Neural cell (in vitro differentiated cells): Measurements from ENCODE around the gene ZFR. TPM values are rescaled to one million over a fixed set of nuclear protein-coding genes. Genes with fewer than 3 reads are reported as not detected.

Experiments
- H2AFZ ChIP-seq: fragments of 200-600, 300-800 bp; sonication (generic), shearing (Covaris generic); 2 replicates; pipeline ENCODE4 v1.6.0; 2014; ENCODE audit warnings: low read depth, mild to moderate bottlenecking, antibody characterized with exemption, low read length, moderate library complexity
- H3F3A ChIP-seq: fragments of 200-600 bp; shearing (Covaris generic); 2 replicates; pipeline ENCODE4 v1.6.1; 2016; ENCODE audit warnings: mild to moderate bottlenecking, moderate library complexity, mixed read lengths, antibody characterized with exemption, low read length; ENCODE audit not compliant: insufficient read depth, poor library complexity, severe bottlenecking
- H3K27ac ChIP-seq: fragments of 200-600, 300-800 bp; sonication (generic), shearing (Covaris generic); 2 replicates; pipeline ENCODE4 v1.5.1; 2014; ENCODE audit warnings: mild to moderate bottlenecking, low read length, moderate library complexity
- H3K27me3 ChIP-seq: fragments of 300-800, 200-600 bp; sonication (generic), shearing (Covaris generic); 2 replicates; pipeline ENCODE4 v1.6.0; 2014; ENCODE audit warnings: mild to moderate bottlenecking, low read depth, low read length, moderate library complexity; ENCODE audit not compliant: insufficient read depth
- H3K36me3 ChIP-seq: fragments of 300-800, 200-600 bp; sonication (generic), shearing (Covaris generic); 2 replicates; pipeline ENCODE4 v1.5.1; 2014; ENCODE audit warnings: mild to moderate bottlenecking, antibody characterized with exemption, low read length, moderate library complexity; ENCODE audit not compliant: insufficient read depth
- H3K4me2 ChIP-seq: fragments of 300-800, 200-600 bp; sonication (generic), shearing (Covaris generic); 2 replicates; pipeline ENCODE4 v1.6.0; 2014; ENCODE audit warnings: mild to moderate bottlenecking, low read length
- H3K4me3 ChIP-seq: fragments of 300-800, 200-600 bp; sonication (generic), shearing (Covaris generic); 2 replicates; pipeline ENCODE4 v1.5.1; 2014; ENCODE audit warnings: mild to moderate bottlenecking, low read length, moderate library complexity
- H3K79me2 ChIP-seq: fragments of 200-600 bp; shearing (Covaris generic); replicated peaks from 2 replicates; pipeline ENCODE4 v1.6.0; 2014; ENCODE audit warnings: mild to moderate bottlenecking, low read length, moderate library complexity; ENCODE audit not compliant: insufficient read depth
- H3K9ac ChIP-seq: fragments of 300-800, 200-600 bp; sonication (generic), shearing (Covaris generic); 2 replicates; pipeline ENCODE4 v1.6.1; 2016; ENCODE audit warnings: mild to moderate bottlenecking, low read length, mixed read lengths
- H3K9me2 ChIP-seq: fragments of 200-600 bp; shearing (Covaris generic); 2 replicates; pipeline ENCODE4 v1.6.1; 2016; ENCODE audit warnings: mild to moderate bottlenecking, low read length, mixed read lengths; ENCODE audit not compliant: insufficient read depth
- H3K9me3 ChIP-seq: fragments of 200-600, 300-800 bp; sonication (generic), shearing (Covaris generic); 2 replicates; pipeline ENCODE4 v1.6.1; 2016; ENCODE audit warnings: mild to moderate bottlenecking, mixed run types, low read length, moderate library complexity, mixed read lengths
- H4K20me1 ChIP-seq: fragments of 200-600 bp; shearing (Covaris generic); 2 replicates; pipeline ENCODE4 v1.6.1; 2016; ENCODE audit warnings: mild to moderate bottlenecking, mixed run types; ENCODE audit not compliant: insufficient read depth
- EP300 ChIP-seq: fragments of 450-650 bp; conservative IDR thresholded peaks from 2 replicates; pipeline ENCODE4 v1.6.1; 2014; ENCODE audit warnings: antibody characterized with exemption, mild to moderate bottlenecking, moderate library complexity; ENCODE audit not compliant: poor library complexity, severe bottlenecking
- EZH2 ChIP-seq: fragments of 200-600, 300-800 bp; shearing (Covaris generic), sonication (generic); IDR thresholded peaks from 2 replicates; pipeline ENCODE4 v1.6.1; 2014; ENCODE audit warnings: antibody characterized with exemption, low read length, borderline replicate concordance, mild to moderate bottlenecking; ENCODE audit not compliant: insufficient read depth, poor library complexity, severe bottlenecking
- MXI1 ChIP-seq: fragments of 450-650 bp; conservative IDR thresholded peaks from 2 replicates; pipeline ENCODE4 v1.6.1; 2014; ENCODE audit warnings: antibody characterized with exemption, mild to moderate bottlenecking; ENCODE audit not compliant: poor library complexity, severe bottlenecking
- POLR2AphosphoS5 ChIP-seq: IDR thresholded peaks from 2 replicates; pipeline ENCODE4 v1.6.1; 2012
- RAD21 ChIP-seq: fragments of 450-650 bp; conservative IDR thresholded peaks from 2 replicates; pipeline ENCODE4 v1.6.1; 2014; ENCODE audit warnings: antibody characterized with exemption, mild to moderate bottlenecking, moderate library complexity
- SMC3 ChIP-seq: fragments of 450-650 bp; conservative IDR thresholded peaks from 2 replicates; pipeline ENCODE4 v1.6.1; 2014; ENCODE audit warnings: antibody characterized with exemption, mild to moderate bottlenecking, moderate library complexity; ENCODE audit not compliant: poor library complexity
- TAF1 ChIP-seq: IDR thresholded peaks from 2 replicates; pipeline ENCODE4 v1.6.1; 2012; ENCODE audit warnings: low read depth
- polyA plus RNA-seq: library from polyadenylated mRNA; depleted of rRNA; stranded (reverse); fragments of >200 nt; gene quantifications from 2 replicates; pipeline ENCODE4 v1.2.3, GENCODE V29; 2014
- TF ChIP-seq, protein P1 (sequence below): IDR thresholded peaks from 2 replicates; pipeline ENCODE4 v1.6.1; 2012; ENCODE audit warnings: borderline replicate concordance
- TF ChIP-seq, protein P2 (sequence below): fragments of 450-650 bp; IDR thresholded peaks from 2 replicates; pipeline ENCODE4 v1.5.1; 2014; ENCODE audit warnings: antibody characterized with exemption, mild to moderate bottlenecking, moderate library complexity; ENCODE audit not compliant: poor library complexity, severe bottlenecking

Gene ZFR
- polyA plus RNA-seq, 1 donor from 2014 or later: 141 TPM

GRCh38 chr5:32439086-32439642 lies 5.4 kb downstream of the ZFR start:
- peaks cover 6% of the 10 kb centered on the region for H3F3A ChIP-seq
- TF ChIP-seq, protein P1, sequence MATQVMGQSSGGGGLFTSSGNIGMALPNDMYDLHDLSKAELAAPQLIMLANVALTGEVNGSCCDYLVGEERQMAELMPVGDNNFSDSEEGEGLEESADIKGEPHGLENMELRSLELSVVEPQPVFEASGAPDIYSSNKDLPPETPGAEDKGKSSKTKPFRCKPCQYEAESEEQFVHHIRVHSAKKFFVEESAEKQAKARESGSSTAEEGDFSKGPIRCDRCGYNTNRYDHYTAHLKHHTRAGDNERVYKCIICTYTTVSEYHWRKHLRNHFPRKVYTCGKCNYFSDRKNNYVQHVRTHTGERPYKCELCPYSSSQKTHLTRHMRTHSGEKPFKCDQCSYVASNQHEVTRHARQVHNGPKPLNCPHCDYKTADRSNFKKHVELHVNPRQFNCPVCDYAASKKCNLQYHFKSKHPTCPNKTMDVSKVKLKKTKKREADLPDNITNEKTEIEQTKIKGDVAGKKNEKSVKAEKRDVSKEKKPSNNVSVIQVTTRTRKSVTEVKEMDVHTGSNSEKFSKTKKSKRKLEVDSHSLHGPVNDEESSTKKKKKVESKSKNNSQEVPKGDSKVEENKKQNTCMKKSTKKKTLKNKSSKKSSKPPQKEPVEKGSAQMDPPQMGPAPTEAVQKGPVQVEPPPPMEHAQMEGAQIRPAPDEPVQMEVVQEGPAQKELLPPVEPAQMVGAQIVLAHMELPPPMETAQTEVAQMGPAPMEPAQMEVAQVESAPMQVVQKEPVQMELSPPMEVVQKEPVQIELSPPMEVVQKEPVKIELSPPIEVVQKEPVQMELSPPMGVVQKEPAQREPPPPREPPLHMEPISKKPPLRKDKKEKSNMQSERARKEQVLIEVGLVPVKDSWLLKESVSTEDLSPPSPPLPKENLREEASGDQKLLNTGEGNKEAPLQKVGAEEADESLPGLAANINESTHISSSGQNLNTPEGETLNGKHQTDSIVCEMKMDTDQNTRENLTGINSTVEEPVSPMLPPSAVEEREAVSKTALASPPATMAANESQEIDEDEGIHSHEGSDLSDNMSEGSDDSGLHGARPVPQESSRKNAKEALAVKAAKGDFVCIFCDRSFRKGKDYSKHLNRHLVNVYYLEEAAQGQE: no peak
- TF ChIP-seq, protein P2, sequence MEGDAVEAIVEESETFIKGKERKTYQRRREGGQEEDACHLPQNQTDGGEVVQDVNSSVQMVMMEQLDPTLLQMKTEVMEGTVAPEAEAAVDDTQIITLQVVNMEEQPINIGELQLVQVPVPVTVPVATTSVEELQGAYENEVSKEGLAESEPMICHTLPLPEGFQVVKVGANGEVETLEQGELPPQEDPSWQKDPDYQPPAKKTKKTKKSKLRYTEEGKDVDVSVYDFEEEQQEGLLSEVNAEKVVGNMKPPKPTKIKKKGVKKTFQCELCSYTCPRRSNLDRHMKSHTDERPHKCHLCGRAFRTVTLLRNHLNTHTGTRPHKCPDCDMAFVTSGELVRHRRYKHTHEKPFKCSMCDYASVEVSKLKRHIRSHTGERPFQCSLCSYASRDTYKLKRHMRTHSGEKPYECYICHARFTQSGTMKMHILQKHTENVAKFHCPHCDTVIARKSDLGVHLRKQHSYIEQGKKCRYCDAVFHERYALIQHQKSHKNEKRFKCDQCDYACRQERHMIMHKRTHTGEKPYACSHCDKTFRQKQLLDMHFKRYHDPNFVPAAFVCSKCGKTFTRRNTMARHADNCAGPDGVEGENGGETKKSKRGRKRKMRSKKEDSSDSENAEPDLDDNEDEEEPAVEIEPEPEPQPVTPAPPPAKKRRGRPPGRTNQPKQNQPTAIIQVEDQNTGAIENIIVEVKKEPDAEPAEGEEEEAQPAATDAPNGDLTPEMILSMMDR: no peak
- TF ChIP-seq EP300 (no peak), MXI1 (no peak), RAD21 (no peak), POLR2AphosphoS5 (no peak), EZH2 (no peak), TAF1 (no peak), SMC3 (no peak)
- H3K9ac ChIP-seq: no peak overlapping the region
- no peaks in the 10 kb centered on the region for H3K27me3 ChIP-seq
- no peaks in the 10 kb centered on the region for H3K9me2 ChIP-seq
- no peak overlapping the region for H3K27ac ChIP-seq
- no peak overlapping the region for H3K4me3 ChIP-seq
- peaks cover 4% of the 10 kb centered on the region for H3K36me3 ChIP-seq
- H3K9me3 ChIP-seq: no peaks in the 10 kb centered on the region
- H3K4me2 ChIP-seq: no peak overlapping the region
- H3K79me2 ChIP-seq: peaks cover 89% of the 10 kb centered on the region
- no peaks in the 10 kb centered on the region for H4K20me1 ChIP-seq
- no peak overlapping the region for H2AFZ ChIP-seq

- Histone ChIP-seq H3K27ac (no peak overlapping the region), H3K9me3 (no peaks in the 10 kb centered on the region), H3K4me2 (no peak overlapping the region), H3K9ac (no peak overlapping the region), H4K20me1 (no peaks in the 10 kb centered on the region), H2AFZ (no peak overlapping the region), H3K79me2 (peaks cover 92% of the 10 kb centered on the region), H3K4me3 (no peak overlapping the region), H3F3A (no peaks in the 10 kb centered on the region), H3K9me2 (no peaks in the 10 kb centered on the region), H3K27me3 (no peaks in the 10 kb centered on the region), H3K36me3 (peaks cover 4% of the 10 kb centered on the region)
- TF ChIP-seq, protein P2: no peak
- TF ChIP-seq, protein P1: no peak
Measured at GRCh38 chr5:32436553-32437242, 7.8 kb downstream of the ZFR start.
